WERI-Rb-1 (cell line): ENCODE measurements around the gene KCNAB1.

ENCODE experiments used
- DNase-seq: peaks from one replicate; pipeline ENCODE4 v3.0.0-alpha.2; 2020
- H3K27ac ChIP-seq: fragments of 250-450 bp; sonication (Bioruptor Pico); 2 replicates; pipeline ENCODE4 v1.5.1; 2020; ENCODE audit warnings: mild to moderate bottlenecking, moderate library complexity
- H3K27me3 ChIP-seq: fragments of 250-450 bp; sonication (Bioruptor Pico); 2 replicates; pipeline ENCODE4 v1.5.1; 2021; ENCODE audit warnings: mild to moderate bottlenecking, low read depth, moderate library complexity; ENCODE audit not compliant: insufficient read depth, severe bottlenecking
- H3K36me3 ChIP-seq: fragments of 250-450 bp; sonication (Bioruptor Pico); 2 replicates; pipeline ENCODE4 v1.5.1; 2020; ENCODE audit warnings: mild to moderate bottlenecking, moderate library complexity
- H3K4me3 ChIP-seq: 2 replicates; pipeline ENCODE4 v1.5.1; 2011; ENCODE audit warnings: low read depth, mild to moderate bottlenecking, control low read depth, low read length
- H3K9me3 ChIP-seq: fragments of 250-450 bp; sonication (Bioruptor Pico); 2 replicates; pipeline ENCODE4 v1.5.1; 2021; ENCODE audit warnings: mild to moderate bottlenecking, moderate library complexity; ENCODE audit not compliant: severe bottlenecking
- TF ChIP-seq, protein P1 (sequence below): IDR thresholded peaks from 2 replicates; pipeline ENCODE4 v1.5.1; 2011; ENCODE audit warnings: low read depth, mild to moderate bottlenecking, control low read depth, inconsistent platforms, low read length

Gene KCNAB1

DNA sequence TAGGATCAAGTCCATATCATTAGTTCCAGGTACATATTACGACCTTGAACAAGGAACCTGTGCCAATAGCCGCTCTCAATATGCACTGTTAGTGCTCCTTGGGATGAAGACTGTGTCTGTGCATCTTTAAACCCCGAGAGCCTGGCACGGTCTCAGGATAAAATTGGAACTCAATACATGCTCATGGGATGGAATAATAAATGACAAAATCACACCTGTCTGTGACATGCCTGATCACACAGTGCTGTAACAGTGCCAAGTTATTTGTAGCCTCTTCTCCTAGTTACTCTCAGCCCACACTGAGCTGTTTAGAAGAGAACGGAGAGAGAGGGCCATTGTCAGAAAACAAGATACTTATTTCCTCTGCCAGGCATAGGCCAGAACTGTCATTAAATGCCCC, 352.3 kb downstream of the KCNAB1 start:
- no peaks in the 10 kb centered on the region for H3K36me3 ChIP-seq
- DNase-seq = no peak

DNA sequence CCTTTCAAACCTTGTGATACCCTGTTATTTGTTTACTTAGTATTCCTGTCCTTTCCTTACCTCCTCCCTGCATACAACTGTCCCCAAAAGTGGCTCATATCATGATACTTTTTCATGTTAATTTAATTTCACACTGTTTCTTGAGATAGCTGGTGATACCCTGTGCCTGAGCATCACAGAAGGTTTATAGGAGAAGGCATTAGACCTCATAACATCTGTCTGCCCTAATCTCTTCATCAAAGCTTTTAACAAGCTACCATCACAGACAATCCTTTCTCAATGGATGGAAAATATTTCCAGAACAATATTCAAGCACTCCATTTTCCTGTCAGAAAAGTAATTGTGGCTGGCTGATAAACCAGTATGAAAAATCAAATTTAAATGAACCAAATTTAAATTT, 353.0 kb downstream of the KCNAB1 start:
- Histone ChIP-seq H3K27me3 (no peaks in the 10 kb centered on the region), H3K36me3 (no peaks in the 10 kb centered on the region), H3K4me3 (no peak overlapping the region), H3K9me3 (no peaks in the 10 kb centered on the region), H3K27ac (no peak overlapping the region)
- TF ChIP-seq, protein P1, sequence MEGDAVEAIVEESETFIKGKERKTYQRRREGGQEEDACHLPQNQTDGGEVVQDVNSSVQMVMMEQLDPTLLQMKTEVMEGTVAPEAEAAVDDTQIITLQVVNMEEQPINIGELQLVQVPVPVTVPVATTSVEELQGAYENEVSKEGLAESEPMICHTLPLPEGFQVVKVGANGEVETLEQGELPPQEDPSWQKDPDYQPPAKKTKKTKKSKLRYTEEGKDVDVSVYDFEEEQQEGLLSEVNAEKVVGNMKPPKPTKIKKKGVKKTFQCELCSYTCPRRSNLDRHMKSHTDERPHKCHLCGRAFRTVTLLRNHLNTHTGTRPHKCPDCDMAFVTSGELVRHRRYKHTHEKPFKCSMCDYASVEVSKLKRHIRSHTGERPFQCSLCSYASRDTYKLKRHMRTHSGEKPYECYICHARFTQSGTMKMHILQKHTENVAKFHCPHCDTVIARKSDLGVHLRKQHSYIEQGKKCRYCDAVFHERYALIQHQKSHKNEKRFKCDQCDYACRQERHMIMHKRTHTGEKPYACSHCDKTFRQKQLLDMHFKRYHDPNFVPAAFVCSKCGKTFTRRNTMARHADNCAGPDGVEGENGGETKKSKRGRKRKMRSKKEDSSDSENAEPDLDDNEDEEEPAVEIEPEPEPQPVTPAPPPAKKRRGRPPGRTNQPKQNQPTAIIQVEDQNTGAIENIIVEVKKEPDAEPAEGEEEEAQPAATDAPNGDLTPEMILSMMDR = no peak
- DNase-seq = no peak

More for the DNA sequence above, 352.3 kb downstream of the KCNAB1 start:
- TF ChIP-seq, protein P1 = no peak
- Histone ChIP-seq H3K9me3 (no peaks in the 10 kb centered on the region), H3K4me3 (no peak overlapping the region), H3K27me3 (no peaks in the 10 kb centered on the region), H3K27ac (no peak overlapping the region)

DNA sequence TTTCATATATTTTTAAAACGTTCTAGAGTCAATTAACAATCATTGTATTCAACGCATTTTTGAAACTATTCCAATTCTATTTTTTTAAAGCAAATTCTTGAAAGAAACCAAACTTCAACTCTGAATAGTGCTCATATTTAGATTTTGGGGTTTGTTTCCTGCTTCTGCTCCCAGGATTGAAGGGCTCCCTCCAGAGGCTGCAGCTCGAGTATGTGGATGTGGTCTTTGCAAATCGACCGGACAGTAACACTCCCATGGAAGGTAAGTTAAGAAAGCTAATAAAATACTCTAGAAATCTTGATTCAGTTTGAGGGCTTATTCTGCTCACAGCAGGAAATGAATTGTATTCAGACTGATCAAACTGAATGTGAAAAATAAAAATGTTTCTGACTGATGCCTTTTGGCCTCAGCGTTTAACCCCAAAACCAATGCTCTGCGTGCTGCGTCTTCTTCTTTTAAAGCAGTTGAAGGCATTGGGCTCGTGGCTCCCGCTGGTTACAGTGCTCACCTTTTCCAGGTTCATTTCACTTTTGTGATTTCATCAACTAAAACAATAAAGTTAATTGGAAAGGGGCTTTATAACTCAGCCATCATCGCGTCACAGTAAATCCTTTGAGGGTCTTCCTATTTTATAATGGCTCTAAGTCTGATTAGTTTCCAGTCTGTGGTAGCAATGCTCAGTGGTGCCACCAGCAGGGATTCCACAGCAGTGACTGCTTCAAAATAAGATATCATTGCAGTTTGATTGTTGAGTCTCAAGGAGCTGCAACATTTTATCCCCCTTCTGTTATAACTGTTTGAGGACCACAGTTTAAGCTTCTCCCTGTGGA, 354.4 kb downstream of the KCNAB1 start:
- no peaks in the 10 kb centered on the region for H3K9me3 ChIP-seq
- H3K36me3 ChIP-seq = no peaks in the 10 kb centered on the region
- no peak overlapping the region for H3K27ac ChIP-seq
- H3K27me3 ChIP-seq = no peaks in the 10 kb centered on the region
- no peak overlapping the region for H3K4me3 ChIP-seq
- DNase-seq = peak; percentile 17
- TF ChIP-seq, protein P1 = peak; percentile 61

DNA sequence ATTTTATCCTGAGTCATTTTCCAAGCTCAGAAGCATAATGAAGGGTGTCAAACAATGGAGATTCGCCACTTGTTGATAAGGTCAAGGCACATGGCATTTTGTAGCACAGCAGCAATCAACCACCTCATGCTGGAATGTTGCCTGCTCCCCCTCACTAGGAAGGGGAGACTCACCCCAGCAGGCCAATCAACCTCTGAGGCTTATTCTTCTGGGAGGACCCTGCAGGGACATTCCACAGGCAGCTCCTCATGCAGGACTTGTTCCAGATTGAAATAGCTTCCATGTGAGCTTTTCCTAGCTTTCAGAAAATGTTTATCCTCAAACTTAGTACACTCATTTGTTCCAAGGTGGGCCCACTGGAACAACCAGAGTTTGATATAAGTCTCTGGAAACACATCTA, 356.9 kb downstream of the KCNAB1 start:
- H3K27me3 ChIP-seq = no peaks in the 10 kb centered on the region
- TF ChIP-seq, protein P1 = no peak
- H3K27ac ChIP-seq = no peak overlapping the region
- H3K4me3 ChIP-seq = no peak overlapping the region
- no peaks in the 10 kb centered on the region for H3K36me3 ChIP-seq
- DNase-seq = no peak
- H3K9me3 ChIP-seq = no peaks in the 10 kb centered on the region

DNA sequence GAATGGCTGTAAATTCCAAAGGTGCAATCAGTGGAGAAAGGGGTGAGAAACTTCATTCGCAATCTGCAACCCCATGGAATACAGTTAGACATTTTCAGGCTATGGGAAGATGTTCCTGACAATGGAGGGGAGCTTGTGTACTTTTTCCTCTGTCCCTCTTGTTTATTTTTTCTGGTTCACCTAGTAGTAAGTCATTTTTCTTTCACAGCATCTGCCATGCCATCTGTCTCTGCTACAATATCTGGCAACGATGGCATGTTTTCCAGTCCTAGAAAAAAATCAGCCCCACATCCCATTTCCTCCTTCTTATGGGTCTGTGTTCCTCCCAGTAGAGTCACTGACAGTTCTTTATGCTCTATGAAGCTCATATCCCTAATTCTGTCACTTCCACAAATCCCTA, 358.5 kb downstream of the KCNAB1 start:
- TF ChIP-seq, protein P1 = no peak
- Histone ChIP-seq H3K27ac (no peak overlapping the region), H3K9me3 (no peaks in the 10 kb centered on the region), H3K27me3 (no peaks in the 10 kb centered on the region), H3K4me3 (no peak overlapping the region), H3K36me3 (no peaks in the 10 kb centered on the region)
- DNase-seq = no peak

DNA sequence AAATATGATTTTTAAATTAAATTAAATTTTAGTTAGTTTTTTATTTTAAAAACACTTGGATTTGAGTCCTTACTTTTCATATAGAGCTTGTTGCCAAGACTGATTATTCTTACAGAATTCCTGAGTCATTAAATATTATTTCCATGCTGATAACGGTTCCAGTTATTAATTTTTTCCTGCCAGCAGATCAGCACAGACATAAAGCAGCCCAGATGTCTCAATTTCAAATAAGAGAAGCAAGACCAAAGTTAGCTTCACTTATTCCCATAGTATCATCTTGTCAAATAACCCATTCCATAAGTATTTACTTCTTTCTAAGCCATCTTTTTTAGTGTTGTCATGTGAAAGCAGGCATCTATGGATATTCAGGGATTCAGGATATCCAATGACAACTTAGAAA, 359.2 kb downstream of the KCNAB1 start:
- TF ChIP-seq, protein P1 = no peak
- no peak overlapping the region for H3K4me3 ChIP-seq
- no peak overlapping the region for H3K27ac ChIP-seq
- H3K36me3 ChIP-seq = no peaks in the 10 kb centered on the region
- no peaks in the 10 kb centered on the region for H3K9me3 ChIP-seq
- DNase-seq = no peak
- no peaks in the 10 kb centered on the region for H3K27me3 ChIP-seq
